ENCODE results near the gene CPA1.

The CPA1 gene

DNA sequence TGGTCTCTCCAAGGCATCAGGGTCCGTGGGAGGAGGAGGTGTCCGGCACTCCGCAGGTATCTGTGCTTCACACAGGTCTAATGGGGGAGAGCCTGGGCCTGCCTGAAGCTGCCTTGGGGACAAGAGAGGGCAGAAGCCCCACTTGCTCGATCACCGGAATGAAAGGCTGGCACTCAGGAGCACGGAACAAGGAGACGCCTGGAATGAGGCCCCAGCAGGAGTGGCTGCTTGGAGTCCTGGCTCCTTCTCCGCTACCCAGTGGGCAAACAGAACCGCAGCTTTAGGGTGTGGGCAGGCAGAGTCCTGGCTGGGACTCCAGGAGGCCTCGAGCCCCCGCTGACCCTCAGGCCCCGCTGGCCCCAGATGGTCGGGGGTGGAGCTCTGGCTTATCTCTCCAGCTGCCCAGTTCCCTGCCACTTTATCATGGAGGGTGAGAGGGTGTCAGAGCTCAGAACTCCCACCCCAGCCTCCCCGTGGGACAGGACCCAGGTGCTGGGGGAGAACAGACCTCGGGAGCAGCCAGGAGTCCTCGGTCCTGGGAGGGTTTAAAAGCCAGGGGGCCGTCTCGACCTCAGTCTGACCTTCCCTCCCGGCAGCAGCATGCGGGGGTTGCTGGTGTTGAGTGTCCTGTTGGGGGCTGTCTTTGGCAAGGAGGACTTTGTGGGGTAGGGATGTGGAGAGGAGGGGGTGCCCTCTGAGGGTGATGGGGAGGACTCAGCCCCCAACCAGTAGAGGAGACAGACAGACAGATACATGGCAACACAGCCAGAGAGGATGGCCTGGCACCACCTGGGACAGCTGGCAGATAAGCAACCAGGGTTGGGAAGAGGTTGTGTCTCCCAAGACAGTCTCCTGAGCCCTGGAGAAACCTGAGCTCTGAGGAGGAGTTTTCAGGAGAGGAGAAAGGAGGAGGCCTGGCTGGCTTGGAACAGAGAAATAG, at the start of gene CPA1:
CPA1 (plus strand) TSS at position 574 of the 940 bp plus-strand sequence; CDS start at position 601, 27 bp downstream.
- H3K9ac ChIP-seq (ENCODE audit: low read length) = no peak within 1 kb of the TSS
- peaks cover 8% of the 10 kb centered on the region for H3K4me1 ChIP-seq (ENCODE audit: control insufficient read depth, insufficient read depth, low read length)
- no peaks in the 10 kb centered on the region for H3K36me3 ChIP-seq (ENCODE audit: control insufficient read depth, insufficient read depth, low read length)
- H3K4me3 ChIP-seq (ENCODE audit: low read length) = no peak within 1 kb of the TSS
- no peaks in the 10 kb centered on the region for H3K9me3 ChIP-seq (ENCODE audit: control insufficient read depth, low read length)
- H3K27me3 ChIP-seq (ENCODE audit: control insufficient read depth, insufficient read depth, low read length) = no peaks in the 10 kb centered on the region

DNA sequence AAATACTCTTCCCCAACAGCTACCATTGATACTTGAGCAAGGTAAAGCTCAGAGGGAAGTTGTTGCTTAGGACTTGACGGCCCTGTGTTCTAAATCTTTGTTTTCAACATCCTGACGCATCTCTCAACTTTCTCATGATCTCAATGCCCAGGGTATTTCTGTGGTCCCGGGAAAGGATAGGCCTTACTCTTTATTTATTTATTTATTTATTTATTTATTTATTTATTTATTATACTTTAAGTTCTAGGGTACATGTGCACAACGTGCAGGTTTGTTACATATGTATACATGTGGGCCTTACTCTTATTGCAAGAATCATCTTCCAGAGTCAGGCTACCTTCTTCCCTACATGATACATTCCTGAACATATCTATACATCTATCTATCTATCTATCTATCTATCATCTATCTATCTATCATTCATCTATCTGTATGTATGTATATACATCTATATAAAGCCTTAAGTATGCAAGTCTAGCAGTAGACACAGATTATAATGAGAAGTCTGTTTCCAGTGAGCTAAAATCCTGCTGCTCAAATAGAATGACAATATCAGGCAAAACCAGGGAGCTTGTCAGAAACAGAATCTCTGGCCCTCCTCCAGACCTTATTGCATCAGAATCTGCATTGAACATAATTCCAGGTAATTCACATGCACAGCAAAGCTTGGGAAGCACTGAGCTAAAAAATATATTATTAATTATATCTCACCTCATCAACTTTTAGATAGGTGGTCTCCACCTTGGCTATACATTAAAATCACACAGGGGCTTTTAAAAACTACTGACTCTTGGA, 47.8 kb upstream of the CPA1 start:
- Histone ChIP-seq H3K4me1 (ENCODE audit: control insufficient read depth, insufficient read depth, low read length) (no peaks in the 10 kb centered on the region), H3K27me3 (ENCODE audit: control insufficient read depth, insufficient read depth, low read length) (no peaks in the 10 kb centered on the region), H3K4me3 (ENCODE audit: low read length) (no peak overlapping the region), H3K9me3 (ENCODE audit: control insufficient read depth, low read length) (no peaks in the 10 kb centered on the region), H3K9ac (ENCODE audit: low read length) (no peak overlapping the region), H3K36me3 (ENCODE audit: control insufficient read depth, insufficient read depth, low read length) (no peaks in the 10 kb centered on the region)

DNA sequence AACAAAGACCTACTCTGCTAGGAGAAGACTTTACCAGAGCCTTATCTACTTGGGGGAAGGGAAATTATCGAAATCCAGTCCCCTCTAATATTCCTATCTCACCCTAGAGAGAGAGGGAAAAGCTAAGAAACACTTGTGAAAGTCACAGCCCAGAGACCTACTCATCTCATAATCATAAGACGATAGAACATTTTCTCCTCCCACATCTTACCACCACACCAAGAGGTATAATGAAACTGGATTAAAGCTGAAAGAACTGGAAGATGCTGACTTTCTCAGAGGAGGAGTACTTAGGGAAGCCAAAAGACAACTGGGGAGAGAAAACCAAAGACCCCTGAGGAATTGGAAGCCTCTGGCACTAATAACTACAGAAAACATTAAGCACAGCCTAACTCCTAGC, 46.5 kb upstream of the CPA1 start:
- Histone ChIP-seq H3K9me3 (ENCODE audit: control insufficient read depth, low read length) (no peaks in the 10 kb centered on the region), H3K36me3 (ENCODE audit: control insufficient read depth, insufficient read depth, low read length) (no peaks in the 10 kb centered on the region), H3K4me1 (ENCODE audit: control insufficient read depth, insufficient read depth, low read length) (no peaks in the 10 kb centered on the region), H3K27me3 (ENCODE audit: control insufficient read depth, insufficient read depth, low read length) (no peaks in the 10 kb centered on the region), H3K9ac (ENCODE audit: low read length) (no peak overlapping the region), H3K4me3 (ENCODE audit: low read length) (no peak overlapping the region)

DNA sequence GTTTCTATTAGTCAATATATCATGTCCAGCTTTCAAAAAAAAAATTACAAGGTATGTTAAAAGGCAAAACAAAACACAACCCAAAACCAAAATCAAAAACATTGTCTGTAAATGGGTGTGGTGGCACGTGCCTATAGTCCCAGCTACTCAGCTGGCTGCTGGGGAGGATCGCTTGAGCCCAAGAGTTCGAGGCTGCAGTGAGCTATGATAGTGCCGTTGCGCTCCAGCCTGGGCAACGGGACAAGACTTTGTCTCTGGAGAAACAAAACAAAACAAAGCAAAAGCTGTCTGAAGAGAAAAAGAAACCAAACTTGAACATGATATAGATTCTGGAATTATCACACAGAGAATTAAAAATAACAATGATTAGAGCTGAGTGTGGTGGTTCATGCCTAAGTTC, 46.0 kb upstream of the CPA1 start:
- no peaks in the 10 kb centered on the region for H3K4me1 ChIP-seq (ENCODE audit: control insufficient read depth, insufficient read depth, low read length)
- H3K9ac ChIP-seq (ENCODE audit: low read length) = no peak overlapping the region
- no peak overlapping the region for H3K4me3 ChIP-seq (ENCODE audit: low read length)
- H3K9me3 ChIP-seq (ENCODE audit: control insufficient read depth, low read length) = no peaks in the 10 kb centered on the region
- H3K36me3 ChIP-seq (ENCODE audit: control insufficient read depth, insufficient read depth, low read length) = no peaks in the 10 kb centered on the region
- no peaks in the 10 kb centered on the region for H3K27me3 ChIP-seq (ENCODE audit: control insufficient read depth, insufficient read depth, low read length)

DNA sequence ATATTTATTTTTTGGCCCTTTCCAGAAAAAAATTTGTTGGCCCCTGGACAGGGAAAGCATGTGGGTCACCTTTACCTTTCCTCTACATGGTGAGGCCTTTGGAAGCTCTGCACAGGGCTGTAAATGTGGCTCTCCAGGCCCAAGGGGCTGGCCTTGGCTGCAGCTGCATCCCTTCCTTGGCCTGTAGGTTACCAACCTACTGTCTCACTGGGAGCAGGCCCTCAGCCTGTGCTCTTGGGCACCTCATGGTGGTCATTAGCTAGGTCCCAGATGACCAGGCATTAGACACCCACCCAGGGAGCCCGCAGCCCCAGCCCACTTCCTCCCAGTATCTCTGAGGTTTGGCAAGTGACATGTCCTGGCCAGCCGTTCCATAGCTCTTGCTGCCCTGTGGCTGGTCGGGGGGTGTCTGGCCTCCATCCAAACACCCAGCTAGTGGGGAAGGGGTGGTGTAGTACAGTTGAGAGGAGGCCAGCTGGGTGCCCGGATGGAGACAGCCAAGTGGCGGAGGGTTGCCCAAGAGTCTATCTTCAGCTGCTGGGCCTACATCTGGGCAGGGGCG, 42.8 kb upstream of the CPA1 start:
- H3K4me1 ChIP-seq (ENCODE audit: control insufficient read depth, insufficient read depth, low read length) = no peaks in the 10 kb centered on the region
- no peaks in the 10 kb centered on the region for H3K9me3 ChIP-seq (ENCODE audit: control insufficient read depth, low read length)
- H3K27me3 ChIP-seq (ENCODE audit: control insufficient read depth, insufficient read depth, low read length) = no peaks in the 10 kb centered on the region
- no peak overlapping the region for H3K4me3 ChIP-seq (ENCODE audit: low read length)
- no peak overlapping the region for H3K9ac ChIP-seq (ENCODE audit: low read length)
- no peaks in the 10 kb centered on the region for H3K36me3 ChIP-seq (ENCODE audit: control insufficient read depth, insufficient read depth, low read length)

DNA sequence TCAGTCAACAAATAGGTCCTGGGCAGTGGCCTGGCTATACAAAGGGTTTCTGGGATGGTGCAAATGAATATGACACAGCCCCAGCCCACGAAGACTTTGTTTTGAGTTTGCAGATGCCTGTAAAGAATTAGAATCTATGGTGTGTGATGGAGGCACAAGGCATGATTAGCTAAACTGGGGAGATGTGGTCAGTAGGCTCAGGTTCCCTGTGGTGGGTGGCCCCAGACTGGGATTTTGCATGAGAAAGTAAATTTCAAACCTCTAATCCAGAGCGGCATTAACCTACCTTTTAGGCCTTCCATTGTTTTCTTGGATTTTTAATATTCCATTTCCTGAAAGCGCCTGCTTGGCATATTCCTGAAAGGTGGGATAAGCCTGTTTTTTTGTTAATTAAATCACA, 42.1 kb upstream of the CPA1 start:
- Histone ChIP-seq H3K9me3 (ENCODE audit: control insufficient read depth, low read length) (no peaks in the 10 kb centered on the region), H3K9ac (ENCODE audit: low read length) (no peak overlapping the region), H3K4me3 (ENCODE audit: low read length) (no peak overlapping the region), H3K4me1 (ENCODE audit: control insufficient read depth, insufficient read depth, low read length) (no peaks in the 10 kb centered on the region), H3K27me3 (ENCODE audit: control insufficient read depth, insufficient read depth, low read length) (no peaks in the 10 kb centered on the region), H3K36me3 (ENCODE audit: control insufficient read depth, insufficient read depth, low read length) (no peaks in the 10 kb centered on the region)

DNA sequence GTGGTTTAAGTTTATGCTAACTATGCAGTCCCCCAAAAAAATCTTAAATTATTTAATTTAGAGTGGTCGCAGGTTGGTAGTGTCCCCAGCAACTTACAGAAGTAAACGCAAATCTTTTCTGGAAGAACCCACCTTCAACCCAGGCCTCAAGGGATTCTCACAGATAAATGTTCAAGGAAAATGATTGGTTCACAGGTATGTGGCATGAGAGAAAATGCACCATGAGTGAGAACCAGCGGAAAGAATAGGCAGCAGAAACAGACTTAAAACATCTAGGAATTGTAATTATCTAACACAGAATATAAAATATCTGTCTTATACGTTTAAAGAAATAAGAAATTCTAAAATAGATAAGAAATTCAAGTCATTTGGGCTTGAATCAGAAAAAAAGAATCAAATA, 38.4 kb upstream of the CPA1 start:
- H3K4me1 ChIP-seq (ENCODE audit: control insufficient read depth, insufficient read depth, low read length) = no peaks in the 10 kb centered on the region
- no peaks in the 10 kb centered on the region for H3K9me3 ChIP-seq (ENCODE audit: control insufficient read depth, low read length)
- no peak overlapping the region for H3K4me3 ChIP-seq (ENCODE audit: low read length)
- H3K36me3 ChIP-seq (ENCODE audit: control insufficient read depth, insufficient read depth, low read length) = no peaks in the 10 kb centered on the region
- no peaks in the 10 kb centered on the region for H3K27me3 ChIP-seq (ENCODE audit: control insufficient read depth, insufficient read depth, low read length)
- no peak overlapping the region for H3K9ac ChIP-seq (ENCODE audit: low read length)

DNA sequence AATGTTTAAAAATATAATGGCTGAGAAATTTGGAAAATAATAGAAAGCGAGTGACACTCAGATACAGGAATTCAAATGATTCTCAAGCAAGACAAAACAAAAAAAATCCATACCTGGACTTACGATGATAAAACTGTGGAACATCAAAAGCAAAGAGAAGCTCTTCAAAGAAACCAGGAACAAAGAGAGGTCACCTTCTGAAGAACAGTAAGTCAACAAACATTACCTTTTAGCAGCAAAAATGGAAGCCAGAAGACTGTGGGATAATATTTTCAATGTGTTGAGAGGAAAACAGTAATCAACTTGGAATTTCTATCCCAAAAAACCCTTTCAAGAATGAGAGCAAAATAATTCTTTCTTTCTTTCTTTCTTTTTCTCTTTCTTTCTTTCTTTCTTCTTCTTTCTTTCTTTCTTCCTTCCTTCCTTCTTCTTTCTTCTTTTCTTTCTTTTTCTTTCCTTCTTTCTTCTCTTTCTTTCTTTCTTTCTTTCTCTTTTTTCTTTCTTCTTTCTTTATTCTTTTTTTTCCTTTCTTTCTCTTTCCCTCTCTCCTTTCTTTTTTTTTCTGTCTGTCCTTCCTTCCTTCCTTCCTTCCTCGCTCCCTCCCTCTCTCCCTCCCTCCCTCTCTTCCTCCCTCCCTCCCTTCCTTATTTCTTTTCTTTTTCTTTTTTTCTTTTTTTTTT, 37.5 kb upstream of the CPA1 start:
- Histone ChIP-seq H3K9ac (ENCODE audit: low read length) (no peak overlapping the region), H3K9me3 (ENCODE audit: control insufficient read depth, low read length) (no peaks in the 10 kb centered on the region), H3K4me1 (ENCODE audit: control insufficient read depth, insufficient read depth, low read length) (no peaks in the 10 kb centered on the region), H3K36me3 (ENCODE audit: control insufficient read depth, insufficient read depth, low read length) (no peaks in the 10 kb centered on the region), H3K4me3 (ENCODE audit: low read length) (no peak overlapping the region), H3K27me3 (ENCODE audit: control insufficient read depth, insufficient read depth, low read length) (no peaks in the 10 kb centered on the region)

DNA sequence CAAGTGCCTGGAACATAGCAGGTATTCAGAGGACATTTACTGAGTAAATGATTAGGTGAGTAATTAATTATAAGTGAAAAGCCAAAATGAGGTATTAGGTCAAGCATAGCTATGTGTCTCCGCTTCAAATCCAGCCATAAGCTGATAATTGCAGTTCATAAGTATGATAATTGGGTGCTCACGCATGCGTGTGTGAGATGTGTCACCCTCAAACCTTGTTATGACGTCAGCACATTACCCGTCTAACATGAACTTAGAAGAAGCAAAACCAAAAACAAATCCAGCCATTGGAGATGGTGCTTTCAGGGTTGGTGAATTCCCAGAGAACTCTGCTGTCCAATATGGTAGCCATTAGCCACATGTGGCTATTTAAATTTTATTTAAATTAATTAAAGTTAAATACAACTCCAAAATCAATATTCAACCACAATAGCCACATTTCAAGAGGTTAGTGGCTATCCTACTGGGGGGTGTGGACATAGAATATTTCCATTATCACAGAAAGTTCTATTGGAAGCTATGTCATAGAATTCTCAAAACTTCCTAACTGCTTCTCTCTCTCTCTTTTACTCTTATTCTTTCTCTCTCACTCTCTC, 35.9 kb upstream of the CPA1 start, which contains the start of gene CPA5:
CPA5 (plus strand) TSS at position 546 of the 596 bp plus-strand sequence. CDS start 1,670 bp downstream, outside the sequence.
- H3K9ac ChIP-seq (ENCODE audit: low read length) = no peak within 1 kb of the TSS
- no peaks in the 10 kb centered on the region for H3K36me3 ChIP-seq (ENCODE audit: control insufficient read depth, insufficient read depth, low read length)

DNA sequence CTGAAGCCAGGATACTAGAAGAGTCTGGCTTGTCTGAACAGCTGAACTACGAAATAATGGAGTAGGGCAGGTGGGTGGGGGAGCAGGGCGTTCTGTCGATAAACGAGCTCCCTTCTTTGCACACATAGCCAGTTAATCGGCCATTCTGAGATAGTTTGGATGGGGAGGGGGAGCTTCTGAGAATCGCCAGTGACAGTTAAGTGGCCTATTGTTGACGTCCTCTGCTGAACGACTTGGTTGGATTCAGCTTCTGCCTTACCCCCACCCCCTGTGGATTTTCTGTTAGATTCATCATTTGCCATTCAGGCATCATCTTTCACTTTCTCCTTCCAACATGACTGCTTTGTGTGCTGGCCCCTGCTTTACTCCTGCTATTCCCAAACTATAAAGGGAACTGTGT, 35.2 kb upstream of the CPA1 start:
- no peaks in the 10 kb centered on the region for H3K4me1 ChIP-seq (ENCODE audit: control insufficient read depth, insufficient read depth, low read length)
- no peaks in the 10 kb centered on the region for H3K9me3 ChIP-seq (ENCODE audit: control insufficient read depth, low read length)
- H3K4me3 ChIP-seq (ENCODE audit: low read length) = no peak overlapping the region
- no peaks in the 10 kb centered on the region for H3K36me3 ChIP-seq (ENCODE audit: control insufficient read depth, insufficient read depth, low read length)
- H3K9ac ChIP-seq (ENCODE audit: low read length) = no peak overlapping the region
- no peaks in the 10 kb centered on the region for H3K27me3 ChIP-seq (ENCODE audit: control insufficient read depth, insufficient read depth, low read length)

More for the DNA sequence above, 35.9 kb upstream of the CPA1 start, which contains the start of gene CPA5:
- no peaks in the 10 kb centered on the region for H3K4me1 ChIP-seq (ENCODE audit: control insufficient read depth, insufficient read depth, low read length)
- no peak within 1 kb of the TSS for H3K4me3 ChIP-seq (ENCODE audit: low read length)
- no peaks in the 10 kb centered on the region for H3K9me3 ChIP-seq (ENCODE audit: control insufficient read depth, low read length)
- no peaks in the 10 kb centered on the region for H3K27me3 ChIP-seq (ENCODE audit: control insufficient read depth, insufficient read depth, low read length)

DNA sequence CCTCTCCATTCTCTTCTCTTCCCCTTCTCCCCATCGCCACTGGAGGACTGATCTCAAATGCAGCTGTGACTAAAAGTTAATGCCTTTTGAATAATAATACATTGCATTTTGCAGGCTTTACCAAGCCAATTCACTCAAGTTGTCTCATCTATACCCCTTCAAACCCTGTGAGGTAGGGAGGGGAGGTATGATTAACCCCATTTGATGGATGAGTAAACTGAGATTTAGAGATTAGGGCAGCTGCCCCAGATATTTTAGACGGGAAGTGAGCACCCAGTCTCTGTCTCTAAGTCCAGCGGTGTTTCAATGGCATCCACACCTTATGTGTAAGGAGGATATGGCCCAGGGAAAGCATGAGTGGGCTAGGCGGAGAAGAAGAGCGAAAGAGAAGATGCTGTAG, 34.6 kb upstream of the CPA1 start:
- Histone ChIP-seq H3K36me3 (ENCODE audit: control insufficient read depth, insufficient read depth, low read length) (no peaks in the 10 kb centered on the region), H3K9ac (ENCODE audit: low read length) (no peak overlapping the region), H3K4me3 (ENCODE audit: low read length) (no peak overlapping the region), H3K4me1 (ENCODE audit: control insufficient read depth, insufficient read depth, low read length) (no peaks in the 10 kb centered on the region), H3K27me3 (ENCODE audit: control insufficient read depth, insufficient read depth, low read length) (no peaks in the 10 kb centered on the region), H3K9me3 (ENCODE audit: control insufficient read depth, low read length) (no peaks in the 10 kb centered on the region)

Data from mucosa of stomach (tissue), 1 donor.